GM23338 (cell line): ENCODE data around the gene MIER3. TPM values are rescaled to one million over a fixed set of nuclear protein-coding genes. Genes with fewer than 3 reads are reported as not detected.
"Not testable (repeated sequence)": the region's sequence is repeated elsewhere in the genome, so short reads cannot be mapped to it uniquely, and the experiment has no call there.

Experiments
- ATAC-seq: fragments of 200-7000 bp; cut with Tn5 transposase; 3 replicates; pipeline ENCODE4 v1.9.1; 2020
- DNase-seq: peaks from one replicate; pipeline ENCODE4 v3.0.0-alpha.2; 2015; ENCODE audit warnings: low spot score
- H2AFZ ChIP-seq: fragments of 200-600 bp; sonication (generic); 2 replicates; pipeline ENCODE4 v1.8.0; 2016; ENCODE audit warnings: antibody characterized with exemption, mild to moderate bottlenecking, moderate library complexity
- H3F3A ChIP-seq: fragments of 200-600 bp; sonication (generic); replicated peaks from 2 replicates; pipeline ENCODE4 v1.8.0; 2017; ENCODE audit warnings: antibody characterized with exemption, mixed run types, low read depth
- H3K27ac ChIP-seq: fragments of 200-600 bp; sonication (generic); 2 replicates; pipeline ENCODE4 v1.6.1; 2016; ENCODE audit warnings: low read depth
- H3K27me3 ChIP-seq: fragments of 200-600 bp; sonication (generic); 2 replicates; pipeline ENCODE4 v1.8.0; 2016; ENCODE audit warnings: mild to moderate bottlenecking, mixed run types, moderate library complexity; ENCODE audit not compliant: insufficient read depth
- H3K36me3 ChIP-seq: fragments of 200-600 bp; sonication (generic); 2 replicates; pipeline ENCODE4 v1.8.0; 2016; ENCODE audit warnings: mild to moderate bottlenecking; ENCODE audit not compliant: insufficient read depth
- H3K4me1 ChIP-seq: fragments of 200-600 bp; sonication (generic); 2 replicates; pipeline ENCODE4 v1.8.0; 2016; ENCODE audit warnings: mild to moderate bottlenecking, moderate library complexity; ENCODE audit not compliant: insufficient read depth
- H3K4me2 ChIP-seq: fragments of 200-600 bp; sonication (generic); 2 replicates; pipeline ENCODE4 v1.7.1; 2017; ENCODE audit warnings: mixed run types
- H3K4me3 ChIP-seq: fragments of 200-600 bp; sonication (generic); 2 replicates; pipeline ENCODE4 v1.6.1; 2016; ENCODE audit warnings: mixed run types
- H3K79me2 ChIP-seq: fragments of 200-600 bp; sonication (generic); replicated peaks from 2 replicates; pipeline ENCODE4 v1.8.0; 2017; ENCODE audit warnings: mild to moderate bottlenecking; ENCODE audit not compliant: insufficient read depth
- H3K9me2 ChIP-seq: fragments of 200-600 bp; sonication (generic); 2 replicates; pipeline ENCODE4 v1.8.0; 2017; ENCODE audit not compliant: insufficient read depth
- H4K20me1 ChIP-seq: fragments of 200-600 bp; sonication (generic); replicated peaks from 2 replicates; pipeline ENCODE4 v1.8.0; 2017; ENCODE audit warnings: mild to moderate bottlenecking; ENCODE audit not compliant: insufficient read depth
- H3K27ac Mint-ChIP-seq: 2 replicates; pipeline ENCODE4 v1.8.0; 2020; ENCODE audit warnings: inconsistent platforms, mild to moderate bottlenecking, moderate library complexity, mixed read lengths
- H3K27me3 Mint-ChIP-seq: 3 replicates; pipeline ENCODE4 v1.8.0; 2022; ENCODE audit warnings: low read depth, mild to moderate bottlenecking, moderate library complexity, mixed read lengths, inconsistent platforms; ENCODE audit not compliant: insufficient read depth, poor library complexity
- H3K36me3 Mint-ChIP-seq: 3 replicates; pipeline ENCODE4 v1.8.0; 2021; ENCODE audit warnings: low read depth, mild to moderate bottlenecking, inconsistent platforms, moderate library complexity, mixed read lengths
- H3K4me1 Mint-ChIP-seq: 3 replicates; pipeline ENCODE4 v1.8.0; 2020; ENCODE audit warnings: mild to moderate bottlenecking, inconsistent platforms, mixed read lengths
- H3K4me3 Mint-ChIP-seq: 3 replicates; pipeline ENCODE4 v1.8.0; 2021; ENCODE audit warnings: moderate library complexity, mild to moderate bottlenecking, inconsistent platforms, mixed read lengths
- H3K9me3 Mint-ChIP-seq: 3 replicates; pipeline ENCODE4 v1.8.0; 2020; ENCODE audit warnings: moderate library complexity, mild to moderate bottlenecking, inconsistent platforms, mixed read lengths
- CREB1 ChIP-seq: fragments of 250-450 bp; sonication (Bioruptor Pico); IDR thresholded peaks from 2 replicates; pipeline ENCODE4 v1.5.0; 2020; ENCODE audit warnings: low read depth, mild to moderate bottlenecking, moderate library complexity
- CTCF ChIP-seq, 2 experiments: fragments of 200-600 bp in 1 of 2; sonication (generic) in 1 of 2; conservative IDR thresholded peaks; 2 replicates each; pipeline versions ENCODE4 v1.5.1 to v1.6.1; 2016 to 2017; ENCODE audit warnings: antibody characterized with exemption in 2 of 2, low read depth in 2 of 2, mild to moderate bottlenecking in 2 of 2, moderate library complexity in 1 of 2
- ETS1 ChIP-seq: IDR thresholded peaks from 2 replicates; pipeline ENCODE4 v1.6.1; 2016; ENCODE audit warnings: antibody characterized with exemption
- EZH2 ChIP-seq: fragments of 200-600 bp; sonication (generic); IDR thresholded peaks from one replicate; pipeline ENCODE4 v1.8.0; 2017; ENCODE audit warnings: antibody characterized with exemption, mild to moderate bottlenecking, low read depth; ENCODE audit not compliant: unreplicated experiment
- EZH2phosphoT487 ChIP-seq: fragments of 200-600 bp; sonication (generic); IDR thresholded peaks from one replicate; pipeline ENCODE4 v1.8.1; 2018; ENCODE audit warnings: antibody characterized with exemption; ENCODE audit not compliant: unreplicated experiment
- JUNB ChIP-seq: IDR thresholded peaks from one replicate; pipeline ENCODE4 v1.6.1; 2016; ENCODE audit warnings: antibody characterized with exemption; ENCODE audit not compliant: unreplicated experiment
- NANOG ChIP-seq: IDR thresholded peaks from 2 replicates; pipeline ENCODE4 v1.6.1; 2016; ENCODE audit warnings: antibody characterized with exemption, borderline replicate concordance
- REST ChIP-seq: IDR thresholded peaks from one replicate; pipeline ENCODE4 v1.6.1; 2018; ENCODE audit warnings: antibody characterized with exemption; ENCODE audit not compliant: unreplicated experiment
- STAT1 ChIP-seq: IDR thresholded peaks from one replicate; pipeline ENCODE4 v1.6.1; 2016; ENCODE audit warnings: antibody characterized with exemption; ENCODE audit not compliant: unreplicated experiment
- ZNF114 ChIP-seq: fragments of 250-450 bp; sonication (Bioruptor Pico); IDR thresholded peaks from 2 replicates; pipeline ENCODE4 v1.5.0; 2020; ENCODE audit warnings: mild to moderate bottlenecking, moderate library complexity
- polyA plus RNA-seq: library from polyadenylated mRNA; unstranded; fragments of >200 nt; fragmentation: Nextera tagmentation; extraction: Ambion mirVana; gene quantifications from 2 replicates; pipeline ENCODE4 v1.2.1, GENCODE V29; 2016
- total RNA-seq: library from RNA; depleted of rRNA; stranded (reverse); fragments of >200 nt; shearing (Covaris generic); gene quantifications from 2 replicates; pipeline ENCODE4 v1.2.3, GENCODE V29; 2014

The MIER3 gene
- total and polyA plus RNA-seq, 2 experiments from 2014 or later: 12.0 to 36.3 TPM

- DNase-seq: no peak
- TF ChIP-seq REST: no peak
- TF ChIP-seq STAT1: no peak
- TF ChIP-seq NANOG: no peak
- no peak for TF ChIP-seq EZH2phosphoT487
- no peak for TF ChIP-seq ZNF114 (CRISPR knock-in tag)
- no peak for TF ChIP-seq ETS1
- H3K36me3 ChIP-seq: no peaks in the 10 kb centered on the region
- no peaks in the 10 kb centered on the region for H3K27me3 Mint-ChIP-seq
- H3F3A ChIP-seq: no peaks in the 10 kb centered on the region
- no peaks in the 10 kb centered on the region for H3K4me1 ChIP-seq
- H4K20me1 ChIP-seq: no peaks in the 10 kb centered on the region
- H3K36me3 Mint-ChIP-seq: no peaks in the 10 kb centered on the region
- peaks cover 2% of the 10 kb centered on the region; the same call in 1 of the 2 replicates for H3K9me2 ChIP-seq
- H3K4me2 ChIP-seq: no peak overlapping the region
- no peaks in the 10 kb centered on the region for H3K9me3 Mint-ChIP-seq
- no peak overlapping the region for H3K4me3 Mint-ChIP-seq
- no peak overlapping the region for H3K27ac ChIP-seq
- H3K27me3 ChIP-seq: no peaks in the 10 kb centered on the region
- H2AFZ ChIP-seq: peak overlapping the region; percentile 52
- H3K4me1 Mint-ChIP-seq: peaks cover 3% of the 10 kb centered on the region; the same call in 1 of the 3 replicates
- no peak overlapping the region for H3K4me3 ChIP-seq
- ATAC-seq: no peak
- no peak overlapping the region for H3K27ac Mint-ChIP-seq
- H3K79me2 ChIP-seq: no peaks in the 10 kb centered on the region
Observed at GRCh38 chr5:56979968-56980367, 28.0 kb upstream of the MIER3 start.

- not testable (repeated sequence) for H3K27me3 Mint-ChIP-seq, H3K4me3 Mint-ChIP-seq, H2AFZ ChIP-seq, H3K4me2 ChIP-seq, H3K27ac Mint-ChIP-seq, H3K4me1 Mint-ChIP-seq, H3K27me3 ChIP-seq, ATAC-seq, H3K36me3 Mint-ChIP-seq, H3F3A ChIP-seq, H3K27ac ChIP-seq, H3K4me1 ChIP-seq, H3K9me3 Mint-ChIP-seq, H3K4me3 ChIP-seq, DNase-seq, H4K20me1 ChIP-seq, H3K79me2 ChIP-seq, H3K9me2 ChIP-seq, H3K36me3 ChIP-seq
Observed at GRCh38 chr5:56979526-56979925, 27.6 kb upstream of the MIER3 start.

- Histone ChIP-seq H3K4me1 (no peaks in the 10 kb centered on the region), H4K20me1 (no peaks in the 10 kb centered on the region), H3K9me2 (no peaks in the 10 kb centered on the region; the same call in 1 of the 2 replicates), H3K4me2 (no peak overlapping the region), H3K79me2 (no peaks in the 10 kb centered on the region), H3K27ac (no peak overlapping the region), H3K4me3 (no peak overlapping the region), H3K27me3 (no peaks in the 10 kb centered on the region), H3F3A (no peaks in the 10 kb centered on the region), H3K36me3 (no peaks in the 10 kb centered on the region), H2AFZ (0 out of 2 replicates have a peak overlapping the region, but pooled peaks have one; percentile 18)
- Mint-ChIP-seq H3K4me3 (no peak overlapping the region), H3K36me3 (no peaks in the 10 kb centered on the region), H3K27me3 (no peaks in the 10 kb centered on the region), H3K27ac (no peak overlapping the region), H3K9me3 (no peaks in the 10 kb centered on the region), H3K4me1 (peaks cover 5% of the 10 kb centered on the region; the same call in 2 of the 3 replicates)
- DNase-seq (no peak), ATAC-seq (no peak)
- TF ChIP-seq STAT1: no peak
- no peak for TF ChIP-seq CTCF (conservative IDR thresholded peaks at IDR 0.05; ENCODE audit: low read depth in 2 of 2)
- no peak for TF ChIP-seq EZH2
- no peak for TF ChIP-seq ETS1
- TF ChIP-seq CREB1: no peak
- no peak for TF ChIP-seq JUNB
- no peak for TF ChIP-seq ZNF114 (CRISPR knock-in tag)
- no peak for TF ChIP-seq NANOG
Observed at GRCh38 chr5:56977822-56978221, 25.9 kb upstream of the MIER3 start.
